Dendritic cell treated with granulocyte-macrophage colony-stimulating factor and Interleukin-4, amounts not matched to agents 40 ng/mL and 50 ng/mL, for 4 days (primary cell): Measurements from ENCODE around the gene LRRC4C.

Experiments used
- H3K27ac Mint-ChIP-seq: one replicate; pipeline ENCODE4 v1.8.0; 2022; ENCODE audit warnings: mild to moderate bottlenecking, mixed read lengths
- H3K27me3 Mint-ChIP-seq: one replicate; pipeline ENCODE4 v1.8.0; 2022; ENCODE audit warnings: mild to moderate bottlenecking, mixed read lengths
- H3K36me3 Mint-ChIP-seq: one replicate; pipeline ENCODE4 v1.8.0; 2022; ENCODE audit warnings: low read depth, mixed read lengths
- H3K4me1 Mint-ChIP-seq: one replicate; pipeline ENCODE4 v1.8.0; 2022; ENCODE audit warnings: low read depth, mixed read lengths
- H3K4me3 Mint-ChIP-seq: one replicate; pipeline ENCODE4 v1.8.0; 2022; ENCODE audit warnings: mild to moderate bottlenecking, moderate library complexity, mixed read lengths
- H3K9me3 Mint-ChIP-seq: one replicate; pipeline ENCODE4 v1.8.0; 2022; ENCODE audit warnings: mixed read lengths
- intact Hi-C: fragments of 100-400 bp; cut with micrococcal nuclease; formaldehyde crosslinking; loops from one replicate; pipeline ENCODE4 v1.15.0; 2022

The LRRC4C gene

GRCh38 chr11:40162901-40163883, 1296.3 kb downstream of the LRRC4C start:
- Mint-ChIP-seq H3K4me3 (no peak overlapping the region), H3K27me3 (no peaks in the 10 kb centered on the region), H3K9me3 (peaks cover 10% of the 10 kb centered on the region), H3K36me3 (no peaks in the 10 kb centered on the region), H3K4me1 (no peaks in the 10 kb centered on the region), H3K27ac (no peak overlapping the region)
- intact Hi-C loops, result no loop called here

GRCh38 chr11:40161854-40162410, 1297.5 kb downstream of the LRRC4C start:
- Mint-ChIP-seq H3K27me3 (no peaks in the 10 kb centered on the region), H3K4me3 (no peak overlapping the region), H3K9me3 (peaks cover 20% of the 10 kb centered on the region), H3K4me1 (no peaks in the 10 kb centered on the region), H3K36me3 (no peaks in the 10 kb centered on the region), H3K27ac (no peak overlapping the region)
- intact Hi-C loops, result no loop called here

- Mint-ChIP-seq H3K9me3 (peaks cover 33% of the 10 kb centered on the region), H3K36me3 (no peaks in the 10 kb centered on the region), H3K27ac (no peak overlapping the region), H3K27me3 (no peaks in the 10 kb centered on the region), H3K4me3 (no peak overlapping the region), H3K4me1 (no peaks in the 10 kb centered on the region)
- intact Hi-C loops, result no loop called here
Observed at GRCh38 chr11:40160418-40160817, 1299.0 kb downstream of the LRRC4C start.

- Mint-ChIP-seq H3K36me3 (no peaks in the 10 kb centered on the region), H3K4me1 (no peaks in the 10 kb centered on the region), H3K4me3 (no peak overlapping the region), H3K9me3 (peaks cover 28% of the 10 kb centered on the region), H3K27me3 (no peaks in the 10 kb centered on the region), H3K27ac (no peak overlapping the region)
- intact Hi-C loops, result no loop called here
Observed at GRCh38 chr11:40149721-40150120, 1309.7 kb downstream of the LRRC4C start.

- Mint-ChIP-seq H3K27ac (no peak overlapping the region), H3K36me3 (no peaks in the 10 kb centered on the region), H3K4me3 (no peak overlapping the region), H3K27me3 (no peaks in the 10 kb centered on the region), H3K9me3 (no peaks in the 10 kb centered on the region), H3K4me1 (no peaks in the 10 kb centered on the region)
- intact Hi-C loops, result no loop called here
Observed at GRCh38 chr11:40140560-40140959, 1318.9 kb downstream of the LRRC4C start.

GRCh38 chr11:40139536-40139935, 1319.9 kb downstream of the LRRC4C start:
- no peaks in the 10 kb centered on the region for H3K9me3 Mint-ChIP-seq
- no peak overlapping the region for H3K27ac Mint-ChIP-seq
- no peak overlapping the region for H3K4me3 Mint-ChIP-seq
- no peaks in the 10 kb centered on the region for H3K36me3 Mint-ChIP-seq
- H3K4me1 Mint-ChIP-seq, result no peaks in the 10 kb centered on the region
- H3K27me3 Mint-ChIP-seq, result no peaks in the 10 kb centered on the region
- intact Hi-C loops, result no loop called here

- no peak overlapping the region for H3K4me3 Mint-ChIP-seq
- H3K27ac Mint-ChIP-seq, result no peak overlapping the region
- H3K9me3 Mint-ChIP-seq, result no peaks in the 10 kb centered on the region
- H3K27me3 Mint-ChIP-seq, result no peaks in the 10 kb centered on the region
- H3K36me3 Mint-ChIP-seq, result no peaks in the 10 kb centered on the region
- intact Hi-C loops, result no loop called here
- H3K4me1 Mint-ChIP-seq, result no peaks in the 10 kb centered on the region
Observed at GRCh38 chr11:40139066-40139465, 1320.4 kb downstream of the LRRC4C start.

GRCh38 chr11:40134820-40135570, 1324.5 kb downstream of the LRRC4C start:
- Mint-ChIP-seq H3K4me3 (no peak overlapping the region), H3K9me3 (no peaks in the 10 kb centered on the region), H3K4me1 (no peaks in the 10 kb centered on the region), H3K27me3 (no peaks in the 10 kb centered on the region), H3K36me3 (no peaks in the 10 kb centered on the region), H3K27ac (no peak overlapping the region)
- intact Hi-C loops, result no loop called here

- Mint-ChIP-seq H3K27me3 (no peaks in the 10 kb centered on the region), H3K27ac (no peak overlapping the region), H3K36me3 (no peaks in the 10 kb centered on the region), H3K4me3 (no peak overlapping the region), H3K4me1 (no peaks in the 10 kb centered on the region), H3K9me3 (no peaks in the 10 kb centered on the region)
- intact Hi-C loops, result no loop called here
Observed at GRCh38 chr11:40133498-40133897, 1326.0 kb downstream of the LRRC4C start.

GRCh38 chr11:40132912-40133311, 1326.5 kb downstream of the LRRC4C start:
- Mint-ChIP-seq H3K4me1 (no peaks in the 10 kb centered on the region), H3K4me3 (no peak overlapping the region), H3K27me3 (no peaks in the 10 kb centered on the region), H3K27ac (no peak overlapping the region), H3K9me3 (no peaks in the 10 kb centered on the region), H3K36me3 (no peaks in the 10 kb centered on the region)
- intact Hi-C loops, result no loop called here

- no peak overlapping the region for H3K4me3 Mint-ChIP-seq
- H3K9me3 Mint-ChIP-seq, result no peaks in the 10 kb centered on the region
- no peaks in the 10 kb centered on the region for H3K4me1 Mint-ChIP-seq
- H3K36me3 Mint-ChIP-seq, result no peaks in the 10 kb centered on the region
- H3K27ac Mint-ChIP-seq, result no peak overlapping the region
- intact Hi-C loops, result no loop called here
- H3K27me3 Mint-ChIP-seq, result no peaks in the 10 kb centered on the region
Observed at GRCh38 chr11:40130427-40130826, 1329.0 kb downstream of the LRRC4C start.

- Mint-ChIP-seq H3K36me3 (no peaks in the 10 kb centered on the region), H3K4me3 (no peak overlapping the region), H3K27me3 (no peaks in the 10 kb centered on the region), H3K27ac (no peak overlapping the region), H3K9me3 (no peaks in the 10 kb centered on the region), H3K4me1 (no peaks in the 10 kb centered on the region)
- intact Hi-C loops, result no loop called here
Observed at GRCh38 chr11:40129266-40129665, 1330.2 kb downstream of the LRRC4C start.

GRCh38 chr11:40125054-40125453, 1334.4 kb downstream of the LRRC4C start:
- no peak overlapping the region for H3K4me3 Mint-ChIP-seq
- H3K4me1 Mint-ChIP-seq, result no peaks in the 10 kb centered on the region
- no peak overlapping the region for H3K27ac Mint-ChIP-seq
- H3K27me3 Mint-ChIP-seq, result no peaks in the 10 kb centered on the region
- no peaks in the 10 kb centered on the region for H3K9me3 Mint-ChIP-seq
- H3K36me3 Mint-ChIP-seq, result no peaks in the 10 kb centered on the region
- intact Hi-C loops, result no loop called here

- intact Hi-C loops, result no loop called here
- H3K4me3 Mint-ChIP-seq, result no peak overlapping the region
- H3K4me1 Mint-ChIP-seq, result no peaks in the 10 kb centered on the region
- H3K27me3 Mint-ChIP-seq, result no peaks in the 10 kb centered on the region
- H3K9me3 Mint-ChIP-seq, result peaks cover 11% of the 10 kb centered on the region
- no peak overlapping the region for H3K27ac Mint-ChIP-seq
- H3K36me3 Mint-ChIP-seq, result no peaks in the 10 kb centered on the region
Observed at GRCh38 chr11:40119661-40120060, 1339.8 kb downstream of the LRRC4C start.
